ENCODE measurements around the gene RAP1GDS1. TPM values are rescaled to one million over a fixed set of nuclear protein-coding genes. Genes with fewer than 3 reads are reported as not detected.
A peak's percentile ranks its signal among the peaks of the same experiment; 100 is the strongest.

RAP1GDS1 gene
- total RNA-seq, 2 experiments from 2014 or later, result 22.3 to 25.2 TPM

- peaks cover 15% of the 10 kb centered on the region for H3K36me3 ChIP-seq (ENCODE audit: insufficient read depth, low read length)
- no peak for TF ChIP-seq CTCF (IDR thresholded peaks at IDR 0.05)
- Mint-ChIP-seq H3K27me3 (no peaks in the 10 kb centered on the region), H3K36me3 (ENCODE audit: low read depth) (peaks cover 20% of the 10 kb centered on the region), H3K4me3 (no peak overlapping the region), H3K9me3 (no peaks in the 10 kb centered on the region), H3K4me1 (ENCODE audit: low read depth) (peaks cover 40% of the 10 kb centered on the region), H3K27ac (peak overlapping the region; percentile 63)
- ChIA-PET CTCF (no interaction called here), POLR2A (interaction anchor here (0.5 kb wide), 2 partner anchors 428 to 447 kb away, joined by 4 to 5 read pairs; no protein-coding TSS in a partner anchor)
- H3K27ac ChIP-seq (ENCODE audit: low read depth in 1 of 2, low read length in 2 of 2), result no peak overlapping the region
- no peaks in the 10 kb centered on the region for H3K9me3 ChIP-seq (ENCODE audit: control insufficient read depth in 1 of 2, insufficient read depth in 1 of 2, low read length in 2 of 2)
- no peak overlapping the region for H3K4me3 ChIP-seq (ENCODE audit: low read length)
- intact Hi-C loops (cut with DNase I, micrococcal nuclease), result no loop called here
- peaks cover 13% of the 10 kb centered on the region for H3K4me1 ChIP-seq (ENCODE audit: insufficient read depth, low read length)
- no peaks in the 10 kb centered on the region for H3K27me3 ChIP-seq (ENCODE audit: control insufficient read depth in 1 of 2, insufficient read depth in 2 of 2, low read length in 2 of 2)
- DNase-seq (no peak), ATAC-seq (ENCODE audit: poor library complexity) (no peak)
Observed at GRCh38 chr4:98482503-98482846, 221.3 kb downstream of the RAP1GDS1 start.

- peaks cover 13% of the 10 kb centered on the region for H3K4me1 ChIP-seq (ENCODE audit: insufficient read depth, low read length)
- no peaks in the 10 kb centered on the region for H3K27me3 ChIP-seq (ENCODE audit: control insufficient read depth in 1 of 2, insufficient read depth in 2 of 2, low read length in 2 of 2)
- H3K36me3 ChIP-seq (ENCODE audit: insufficient read depth, low read length), result peaks cover 8% of the 10 kb centered on the region
- no peak overlapping the region for H3K27ac ChIP-seq (ENCODE audit: low read depth in 1 of 2, low read length in 2 of 2)
- H3K4me1 Mint-ChIP-seq (ENCODE audit: low read depth), result peaks cover 47% of the 10 kb centered on the region
- H3K9me3 Mint-ChIP-seq, result no peaks in the 10 kb centered on the region
- intact Hi-C loops (cut with DNase I, micrococcal nuclease), result no loop called here
- no peak overlapping the region for H3K4me3 Mint-ChIP-seq
- no peaks in the 10 kb centered on the region for H3K9me3 ChIP-seq (ENCODE audit: control insufficient read depth in 1 of 2, insufficient read depth in 1 of 2, low read length in 2 of 2)
- POLR2A ChIA-PET, result interaction anchor here (0.5 kb wide), 2 partner anchors 427 to 446 kb away, joined by 4 to 5 read pairs; no protein-coding TSS in a partner anchor
- H3K4me3 ChIP-seq (ENCODE audit: low read length), result no peak overlapping the region
- ATAC-seq (ENCODE audit: poor library complexity) (no peak), DNase-seq (no peak)
- H3K27me3 Mint-ChIP-seq, result no peaks in the 10 kb centered on the region
- peaks cover 18% of the 10 kb centered on the region for H3K36me3 Mint-ChIP-seq (ENCODE audit: low read depth)
- H3K27ac Mint-ChIP-seq, result peak overlapping the region; percentile 63
- CTCF ChIA-PET, result no interaction called here
- TF ChIP-seq CTCF (IDR thresholded peaks at IDR 0.05), result no peak
Observed at GRCh38 chr4:98482847-98483806, 221.9 kb downstream of the RAP1GDS1 start.

- Histone ChIP-seq H3K9me3 (ENCODE audit: control insufficient read depth in 1 of 2, insufficient read depth in 1 of 2, low read length in 2 of 2) (no peaks in the 10 kb centered on the region), H3K27ac (ENCODE audit: low read depth in 1 of 2, low read length in 2 of 2) (no peak overlapping the region), H3K4me1 (ENCODE audit: insufficient read depth, low read length) (peaks cover 13% of the 10 kb centered on the region), H3K36me3 (ENCODE audit: insufficient read depth, low read length) (no peaks in the 10 kb centered on the region), H3K27me3 (ENCODE audit: control insufficient read depth in 1 of 2, insufficient read depth in 2 of 2, low read length in 2 of 2) (no peaks in the 10 kb centered on the region), H3K4me3 (ENCODE audit: low read length) (no peak overlapping the region)
- peaks cover 9% of the 10 kb centered on the region for H3K36me3 Mint-ChIP-seq (ENCODE audit: low read depth)
- ATAC-seq (ENCODE audit: poor library complexity) (no peak), DNase-seq (no peak)
- peak overlapping the region; percentile 4 for H3K27ac Mint-ChIP-seq
- peaks cover 56% of the 10 kb centered on the region for H3K4me1 Mint-ChIP-seq (ENCODE audit: low read depth)
- ChIA-PET CTCF (no interaction called here), POLR2A (no interaction called here)
- no peak overlapping the region for H3K4me3 Mint-ChIP-seq
- H3K9me3 Mint-ChIP-seq, result no peaks in the 10 kb centered on the region
- intact Hi-C loops (cut with DNase I, micrococcal nuclease), result no loop called here
- no peaks in the 10 kb centered on the region for H3K27me3 Mint-ChIP-seq
- TF ChIP-seq CTCF (IDR thresholded peaks at IDR 0.05), result no peak
Observed at GRCh38 chr4:98484031-98484430, 222.8 kb downstream of the RAP1GDS1 start.

Measured in CD4-positive, alpha-beta T cell (primary cell).